Esophagus mucosa (tissue), 1 donor: Measurements from ENCODE around the gene USP44. TPM values are rescaled to one million over a fixed set of nuclear protein-coding genes. Genes with fewer than 3 reads are reported as not detected.
A peak's percentile ranks its signal among the peaks of the same experiment; 100 is the strongest.
"Not testable (repeated sequence)": the region's sequence is repeated elsewhere in the genome, so short reads cannot be mapped to it uniquely, and the experiment has no call there.

ENCODE experiments used
- ATAC-seq: fragments of 200-7000 bp; cut with Tn5 transposase; one replicate; pipeline ENCODE4 v1.9.1; 2020
- total RNA-seq: library from RNA; stranded (reverse); gene quantifications from one replicate; pipeline ENCODE4 v1.2.4, GENCODE V29; 2023
- donor health status: DM: yes; HTN: yes; CAD: no.

Gene USP44
- total RNA-seq, 1 donor from 2014 or later, result not detected

DNA sequence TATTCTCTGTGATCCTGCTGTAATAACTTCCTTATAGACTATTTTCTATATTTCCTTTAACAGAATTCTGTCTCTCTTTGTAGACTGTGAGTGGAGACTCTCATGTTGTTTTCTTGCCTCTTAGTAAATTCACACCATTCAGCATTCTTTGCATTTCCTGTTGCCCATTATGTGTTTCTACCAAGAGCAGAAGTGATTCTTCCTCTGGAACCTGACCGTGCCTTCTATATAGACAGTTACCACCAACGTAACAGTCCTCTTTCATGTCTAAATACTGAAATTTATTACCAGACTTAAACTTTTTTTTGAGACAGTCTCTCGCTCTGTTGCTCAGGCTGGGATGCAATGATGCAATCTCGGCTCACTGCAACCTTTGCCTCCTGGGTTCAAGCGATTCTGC, 46.2 kb downstream of the USP44 start:
- ATAC-seq, result no peak

DNA sequence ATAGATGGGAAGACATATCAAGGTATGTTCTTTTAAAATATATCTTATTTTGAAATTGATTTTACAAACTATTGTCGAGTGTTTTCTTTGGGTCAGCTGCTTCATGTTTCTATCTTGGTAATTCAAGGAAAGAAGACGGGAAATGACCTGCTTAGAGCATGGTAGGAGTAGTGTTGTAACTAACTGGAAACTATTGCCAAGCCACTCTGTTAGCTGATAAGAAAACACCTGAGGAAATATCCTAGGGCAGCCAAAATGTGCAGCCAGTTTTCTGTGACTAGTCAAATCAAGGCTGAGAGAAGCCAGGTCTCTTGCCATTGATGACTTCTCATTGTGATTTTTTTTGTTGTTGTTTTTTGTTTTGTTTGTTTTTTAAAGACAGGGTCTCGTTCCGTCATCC, 47.1 kb downstream of the USP44 start:
- no peak for ATAC-seq

DNA sequence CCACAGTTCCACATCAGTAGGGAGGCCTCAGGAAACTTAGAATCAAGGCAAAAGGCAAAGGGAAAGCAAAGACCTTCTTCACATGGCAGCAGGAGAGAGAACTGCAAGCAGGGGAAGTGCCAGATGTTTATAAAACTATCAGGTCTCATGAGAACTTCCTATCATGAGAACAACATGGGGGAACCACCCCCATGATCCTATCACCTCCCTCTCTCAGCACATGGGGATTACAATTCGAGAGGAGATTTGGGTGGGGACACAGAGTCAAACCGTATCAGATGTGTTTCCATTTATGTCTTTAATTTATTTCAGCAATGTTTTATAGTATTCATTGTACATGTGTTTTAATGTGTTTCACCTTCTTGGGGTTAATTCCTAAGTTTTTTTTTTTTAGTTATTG, 51.5 kb downstream of the USP44 start:
- no peak for ATAC-seq

DNA sequence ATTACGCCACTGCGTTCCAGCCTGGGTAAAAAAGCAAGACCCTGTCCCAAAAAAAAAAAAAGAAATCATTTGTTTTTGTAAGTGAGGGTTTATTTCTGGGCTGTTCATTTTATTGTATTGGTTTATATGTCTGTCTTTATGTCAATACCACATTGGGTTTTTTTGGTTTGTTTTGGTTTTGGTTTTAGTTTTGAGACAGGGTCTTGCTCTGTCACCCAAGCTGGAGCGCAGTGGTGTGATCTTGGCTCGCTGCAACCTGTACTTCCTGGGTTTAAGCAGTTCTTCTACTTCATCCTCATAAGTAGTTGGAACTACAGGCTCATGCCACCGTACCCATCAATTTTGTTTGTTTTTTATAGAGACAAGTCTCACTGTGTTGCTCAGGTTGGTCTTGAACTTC, 52.3 kb downstream of the USP44 start:
- ATAC-seq, result no peak

DNA sequence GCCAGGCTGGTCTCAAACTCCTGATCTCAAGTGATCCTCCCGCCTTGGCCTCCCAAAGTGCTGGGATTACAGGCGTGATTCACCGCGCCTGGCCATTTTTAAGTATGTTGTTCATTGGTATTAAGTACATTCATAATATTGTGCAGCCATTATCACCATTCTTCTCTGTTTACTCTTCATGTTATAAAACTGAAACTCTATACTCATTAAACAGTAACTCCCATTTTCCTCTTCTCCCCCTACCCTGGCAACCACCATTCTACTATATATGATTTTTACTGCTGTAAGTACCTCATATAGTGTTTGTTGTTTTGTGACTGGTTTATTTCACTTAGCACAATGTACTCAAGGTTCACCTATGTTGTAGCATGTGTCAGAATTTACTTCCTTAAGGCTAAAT, 54.2 kb downstream of the USP44 start:
- no peak for ATAC-seq

DNA sequence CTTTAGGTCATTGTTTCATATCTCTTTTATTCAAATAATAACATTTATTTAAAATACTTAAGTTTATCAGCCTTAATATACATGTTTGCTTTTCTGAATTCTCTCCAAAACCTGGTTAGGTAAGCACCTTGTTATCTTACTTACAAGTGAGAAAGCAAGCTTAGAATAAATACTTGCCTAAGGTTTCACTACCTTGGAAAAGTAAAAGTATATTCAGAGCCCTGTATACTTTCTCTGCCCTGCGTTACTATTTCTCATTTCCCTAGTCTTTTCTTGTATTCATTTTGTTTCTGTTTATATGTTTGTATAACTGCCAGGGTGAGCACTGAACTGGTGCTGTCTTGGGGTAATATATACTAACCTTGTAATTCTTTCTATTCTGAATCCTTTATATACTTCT, 55.8 kb downstream of the USP44 start:
- no peak for ATAC-seq

DNA sequence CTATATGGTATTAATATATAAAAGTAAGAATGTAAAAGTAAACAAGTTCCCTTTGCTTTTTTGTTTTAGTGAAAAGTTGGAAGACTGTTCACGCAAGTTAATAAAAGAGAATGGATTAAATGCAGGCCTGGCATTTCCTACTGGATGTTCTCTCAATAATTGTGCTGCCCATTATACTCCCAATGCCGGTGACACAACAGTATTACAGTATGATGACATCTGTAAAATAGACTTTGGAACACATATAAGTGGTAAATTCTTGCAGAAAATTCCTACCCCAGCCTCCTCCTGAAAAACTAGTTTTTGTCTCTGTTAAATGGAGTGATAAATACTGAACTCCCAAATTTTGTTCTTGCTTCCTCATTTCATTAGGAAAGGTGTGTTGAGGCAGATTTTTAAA, 56.4 kb downstream of the USP44 start:
- no peak for ATAC-seq

DNA sequence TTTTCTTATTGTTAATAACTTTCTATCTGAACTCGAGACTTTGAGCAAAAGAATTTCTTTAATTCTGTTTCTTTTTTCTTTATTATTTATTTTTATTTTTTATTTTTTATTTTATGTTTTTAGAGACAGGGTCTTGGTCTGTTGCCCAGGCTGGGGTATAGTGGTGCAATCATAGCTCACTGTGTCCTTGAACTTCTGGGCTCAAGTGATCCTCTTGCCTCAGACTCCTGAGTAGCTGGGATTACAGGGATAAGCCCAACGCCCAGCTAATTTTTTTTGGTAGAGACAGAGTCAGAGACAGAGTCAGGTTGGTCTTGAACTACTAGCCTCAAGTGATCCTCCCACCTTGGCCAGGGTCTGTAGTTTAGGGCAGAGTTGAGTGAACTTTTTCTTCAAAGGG, 58.8 kb downstream of the USP44 start:
- ATAC-seq, result no peak

DNA sequence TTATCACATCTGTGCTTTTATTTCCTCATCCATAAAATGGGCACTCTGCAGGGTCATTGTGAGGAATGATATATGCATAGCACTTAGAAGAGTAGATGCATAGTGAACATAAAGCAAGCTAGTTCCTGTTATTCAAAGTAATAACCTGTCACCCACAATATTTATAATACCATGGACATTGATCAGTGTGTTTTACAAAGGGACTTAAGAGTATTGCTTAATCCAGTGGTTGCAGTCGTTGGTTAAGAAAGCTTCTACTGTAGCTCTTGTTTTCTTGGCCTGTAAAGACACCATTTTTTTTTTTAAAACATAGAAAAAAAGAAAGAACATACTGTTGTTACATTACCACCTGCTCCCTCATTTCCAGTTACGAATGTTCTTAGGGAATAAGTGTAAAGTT, 64.3 kb downstream of the USP44 start:
- ATAC-seq, result no peak

DNA sequence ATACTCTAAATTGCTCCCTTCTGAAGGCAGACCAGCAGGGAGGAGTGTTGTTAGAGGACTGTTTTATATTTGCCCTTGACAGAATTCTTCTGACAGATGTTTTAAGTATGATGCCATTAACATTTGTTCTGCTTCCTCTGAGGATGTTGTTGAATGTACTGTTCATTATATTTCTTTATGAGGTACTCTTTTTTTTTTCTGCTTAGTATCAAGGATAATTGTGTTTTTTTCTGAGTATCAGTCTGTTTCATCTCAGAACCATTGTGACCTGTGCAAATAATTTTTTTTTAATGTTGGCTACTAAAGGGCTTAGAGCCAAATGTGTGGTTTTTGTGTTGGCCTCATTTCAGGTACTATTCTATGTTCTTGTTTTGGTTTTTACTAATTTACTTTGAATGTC, 66.8 kb downstream of the USP44 start:
- no peak for ATAC-seq

DNA sequence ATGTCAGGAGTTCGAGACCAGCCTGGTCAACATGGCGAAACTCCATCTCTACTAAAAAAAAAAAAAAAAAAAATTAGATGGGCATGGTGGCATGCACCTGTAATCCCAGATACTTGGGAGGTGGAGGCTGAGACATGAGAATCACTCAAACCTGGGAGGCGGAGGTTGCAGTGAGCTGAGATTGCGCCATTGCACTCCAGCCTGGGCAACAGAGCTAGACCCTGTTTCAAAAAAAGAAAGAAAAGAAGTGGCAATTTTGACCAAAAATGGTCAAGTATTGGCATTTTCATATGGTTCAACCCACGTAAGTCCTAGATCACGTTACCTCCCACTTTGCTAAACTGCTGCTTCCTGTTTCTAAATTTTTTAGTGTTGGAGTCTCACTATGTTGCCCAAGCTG, 68.7 kb downstream of the USP44 start:
- ATAC-seq, result not testable (repeated sequence)

DNA sequence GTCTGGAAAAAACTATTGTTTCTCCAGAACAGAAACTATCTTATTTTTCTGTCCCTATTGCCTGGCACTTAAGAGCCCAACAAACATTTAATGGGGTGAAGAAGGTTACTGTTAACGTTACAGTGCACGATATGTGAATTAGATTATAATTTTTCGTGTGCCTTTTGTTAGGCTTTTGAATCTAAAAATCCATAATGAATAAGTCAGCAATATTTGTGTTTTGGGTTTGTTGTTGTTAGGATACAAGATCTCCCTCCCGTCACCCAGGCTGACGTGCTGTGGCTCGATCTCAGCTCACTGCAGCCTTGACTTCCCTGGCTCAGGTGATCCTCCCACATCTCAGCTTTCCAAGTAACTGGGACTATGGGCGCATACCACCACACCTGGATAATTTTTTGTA, 69.4 kb downstream of the USP44 start:
- no peak for ATAC-seq

DNA sequence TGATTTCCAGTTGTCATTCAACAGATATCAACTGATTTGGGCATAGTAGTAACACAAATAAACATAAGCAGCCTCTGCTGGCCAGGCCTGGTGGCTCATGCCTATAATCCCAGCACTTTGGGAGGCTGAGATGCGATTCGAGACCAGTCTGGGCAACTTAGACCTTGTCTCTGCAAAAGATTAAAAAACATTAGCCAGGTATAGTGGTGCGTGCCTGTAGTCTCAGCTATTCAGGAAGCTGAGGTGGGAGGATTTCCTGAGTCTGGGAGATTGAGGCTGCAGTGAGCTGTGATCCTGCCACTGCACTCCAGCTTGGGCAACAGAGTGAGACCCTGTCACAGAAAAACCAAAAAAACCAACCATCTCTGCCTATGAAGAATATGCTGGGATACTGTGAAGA, 70.2 kb downstream of the USP44 start:
- no peak for ATAC-seq

DNA sequence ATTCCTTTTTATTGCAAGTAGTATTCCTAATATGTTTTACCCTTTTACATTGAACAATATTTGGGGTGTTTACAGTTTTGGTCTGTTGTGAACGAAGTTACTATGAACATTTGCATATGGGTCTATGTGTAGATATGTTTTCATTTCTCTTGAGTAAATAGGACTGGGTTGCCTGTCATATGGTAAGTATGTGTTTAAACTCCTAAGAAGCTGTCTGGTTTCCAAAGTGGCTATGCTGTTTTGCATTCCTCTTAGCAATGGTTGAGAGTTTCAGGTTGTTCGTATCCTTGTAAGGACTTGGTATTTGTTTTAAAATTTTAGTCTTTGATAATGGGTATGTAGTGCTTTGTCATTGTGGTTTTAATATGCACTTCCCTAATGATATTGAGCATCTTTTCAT, 71.0 kb downstream of the USP44 start:
- ATAC-seq, result no peak

DNA sequence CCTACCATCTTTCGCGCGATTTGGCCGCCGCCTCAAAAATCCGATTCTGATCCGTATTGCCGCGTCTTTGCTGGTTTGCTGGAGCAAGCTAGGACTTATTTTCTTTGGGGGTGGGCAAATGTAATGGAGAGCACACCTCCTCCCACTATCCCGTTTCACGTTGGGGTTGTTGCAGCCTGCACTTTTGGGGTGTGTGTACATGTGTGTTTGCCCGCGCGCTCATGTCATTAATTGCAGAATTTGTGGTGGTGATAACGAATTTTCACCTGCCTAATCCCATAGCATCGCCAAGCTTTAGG, 76.7 kb downstream of the USP44 start:
- ATAC-seq, result peak; percentile 2

DNA sequence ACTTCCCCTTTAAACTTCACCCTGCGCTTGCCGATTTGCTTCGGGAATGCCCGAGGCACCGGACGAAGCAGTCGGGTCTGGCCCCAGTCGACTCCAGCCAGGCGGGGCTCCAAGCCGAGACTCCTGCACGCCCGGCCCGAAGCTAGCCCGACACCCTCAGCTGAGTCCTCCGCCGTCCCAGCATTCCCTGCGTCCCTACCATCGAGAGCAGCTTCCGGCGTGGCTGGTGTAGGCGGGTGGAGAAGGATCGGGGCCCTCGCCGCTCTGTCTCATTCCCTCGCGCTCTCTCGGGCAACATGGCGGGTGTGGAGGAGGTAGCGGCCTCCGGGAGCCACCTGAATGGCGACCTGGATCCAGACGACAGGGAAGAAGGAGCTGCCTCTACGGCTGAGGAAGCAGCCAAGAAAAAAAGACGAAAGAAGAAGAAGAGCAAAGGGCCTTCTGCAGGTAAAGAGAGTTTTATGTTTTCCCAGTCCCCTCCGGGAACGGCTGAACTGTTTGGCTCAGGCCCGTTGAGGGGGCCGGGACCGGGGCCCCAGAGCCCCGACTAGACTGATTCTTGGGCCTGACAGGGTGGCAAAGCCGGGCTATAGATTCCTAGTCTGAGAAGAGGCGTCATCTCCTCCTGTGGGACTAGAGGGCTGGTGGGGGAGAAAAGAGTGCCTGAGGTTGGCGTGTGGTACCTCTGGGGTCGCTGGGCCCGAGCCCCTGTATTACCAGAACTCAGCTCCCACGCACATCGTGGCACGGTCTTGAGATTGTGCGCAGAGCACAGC, 77.2 kb downstream of the USP44 start, which contains the start of gene METAP2:
Gene METAP2, plus strand, starts transcription at position 269 of the 776 bp plus-strand sequence. Its CDS starts 28 bp downstream, at position 297.
- peak; percentile 100 for ATAC-seq

DNA sequence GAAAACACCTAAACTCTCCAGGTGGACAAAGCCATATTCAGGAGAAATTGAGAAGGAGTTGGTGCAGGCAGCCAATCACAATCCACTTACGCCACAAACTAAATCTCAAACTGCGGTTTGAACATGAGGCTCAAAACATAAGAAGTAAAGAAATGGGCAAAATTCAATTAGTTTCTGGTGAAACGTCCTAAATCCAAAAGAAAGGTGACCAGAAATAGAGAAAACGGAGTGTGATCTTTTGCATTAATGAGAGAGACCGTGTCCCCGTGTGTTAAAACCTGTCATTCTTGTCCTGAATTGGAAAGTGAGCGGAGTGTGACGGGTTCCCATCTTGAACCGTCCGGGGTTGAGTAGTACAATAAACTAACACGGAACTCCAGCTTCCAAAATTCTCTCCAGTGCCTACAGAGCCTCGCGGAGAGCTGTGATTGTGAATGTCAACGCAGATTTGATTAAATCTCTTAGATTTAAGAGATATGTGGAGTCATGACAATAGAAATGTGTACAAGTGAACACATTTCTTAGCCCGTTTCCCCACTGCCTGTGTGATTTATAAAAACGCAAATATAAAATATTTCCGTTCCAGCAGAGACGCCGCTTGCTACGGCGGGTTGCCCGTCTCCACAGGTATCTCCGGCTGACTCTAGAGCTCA, 77.9 kb downstream of the USP44 start:
- ATAC-seq, result peak; percentile 70

DNA sequence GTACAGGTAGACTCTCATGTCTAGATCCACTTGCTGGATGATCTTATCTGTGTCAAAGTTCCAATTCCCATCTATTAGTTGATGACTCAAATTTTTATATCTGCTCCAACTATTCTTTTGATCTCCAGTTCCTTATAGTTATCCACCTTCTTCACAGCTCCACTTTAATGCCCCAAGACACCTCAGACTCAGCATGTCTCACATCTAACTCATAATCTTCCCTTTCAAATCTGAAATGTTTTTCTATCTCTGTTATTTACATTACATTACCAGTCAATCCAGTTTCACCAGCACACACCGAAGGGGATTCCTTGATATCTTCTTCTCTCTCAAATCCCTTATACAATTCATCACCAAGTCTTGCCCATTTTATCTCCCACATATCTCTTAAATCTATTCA, 81.0 kb downstream of the USP44 start:
- ATAC-seq, result no peak

Other genes starting within 250 kb of the USP44 start
- gene METAP2, start 77.3 kb downstream of the USP44 start, total RNA-seq, result 54.2 TPM
- 5.5 TPM for gene NTN4, start 239.3 kb upstream of the USP44 start, total RNA-seq